Ovary (tissue), 3 donors: ENCODE data around the gene TSFM.

ENCODE experiments used
- CTCF ChIP-seq, 3 donors: fragments of 450-650 bp in 2 of 3; fragments of 200-600 bp in 1 of 3; IDR thresholded peaks; one replicate each; pipeline versions ENCODE4 v1.5.1 to v1.8.0; 2016 to 2022; ENCODE audit warnings: antibody characterized with exemption in 3 of 3, mild to moderate bottlenecking in 1 of 3
- POLR2A ChIP-seq: fragments of 450-650 bp; IDR thresholded peaks from one replicate; pipeline ENCODE4 v1.6.1; 2017; ENCODE audit warnings: antibody characterized with exemption, mild to moderate bottlenecking, moderate library complexity
- donor health status: DM: no; HTN: no; CAD: no.

- TF ChIP-seq CTCF (IDR thresholded peaks at IDR 0.05) (no peak), POLR2A (no peak)
These were observed 40.5 kb upstream of the TSFM start for GRCh38 chr12:57741844-57742738.
